ENCODE results near the gene ADD3.

ADD3 gene

GRCh38 chr10:109967739-109968088 lies 40.1 kb upstream of the ADD3 start:
- Histone ChIP-seq H3K4me1 (ENCODE audit: control insufficient read depth, insufficient read depth, low read length, unreplicated experiment) (peaks cover 36% of the 10 kb centered on the region), H3K27ac (ENCODE audit: low read depth, low read length) (peak overlapping the region; percentile 81), H3K27me3 (ENCODE audit: insufficient read depth, low read length) (no peaks in the 10 kb centered on the region), H2AFZ (ENCODE audit: low read length, unreplicated experiment) (peak overlapping the region; percentile 34), H3K79me2 (ENCODE audit: control insufficient read depth, insufficient read depth, low read length, unreplicated experiment) (no peaks in the 10 kb centered on the region), H3K4me3 (ENCODE audit: low read depth, low read length) (peak overlapping the region; percentile 59), H3K36me3 (ENCODE audit: insufficient read depth, low read length) (no peaks in the 10 kb centered on the region)

GRCh38 chr10:109968953-109969759 lies 38.6 kb upstream of the ADD3 start:
- Histone ChIP-seq H3K79me2 (ENCODE audit: control insufficient read depth, insufficient read depth, low read length, unreplicated experiment) (no peaks in the 10 kb centered on the region), H3K27ac (ENCODE audit: low read depth, low read length) (no peak overlapping the region), H2AFZ (ENCODE audit: low read length, unreplicated experiment) (no peak overlapping the region), H3K4me3 (ENCODE audit: low read depth, low read length) (no peak overlapping the region), H3K36me3 (ENCODE audit: insufficient read depth, low read length) (no peaks in the 10 kb centered on the region), H3K27me3 (ENCODE audit: insufficient read depth, low read length) (no peaks in the 10 kb centered on the region), H3K4me1 (ENCODE audit: control insufficient read depth, insufficient read depth, low read length, unreplicated experiment) (peaks cover 27% of the 10 kb centered on the region)

DNA sequence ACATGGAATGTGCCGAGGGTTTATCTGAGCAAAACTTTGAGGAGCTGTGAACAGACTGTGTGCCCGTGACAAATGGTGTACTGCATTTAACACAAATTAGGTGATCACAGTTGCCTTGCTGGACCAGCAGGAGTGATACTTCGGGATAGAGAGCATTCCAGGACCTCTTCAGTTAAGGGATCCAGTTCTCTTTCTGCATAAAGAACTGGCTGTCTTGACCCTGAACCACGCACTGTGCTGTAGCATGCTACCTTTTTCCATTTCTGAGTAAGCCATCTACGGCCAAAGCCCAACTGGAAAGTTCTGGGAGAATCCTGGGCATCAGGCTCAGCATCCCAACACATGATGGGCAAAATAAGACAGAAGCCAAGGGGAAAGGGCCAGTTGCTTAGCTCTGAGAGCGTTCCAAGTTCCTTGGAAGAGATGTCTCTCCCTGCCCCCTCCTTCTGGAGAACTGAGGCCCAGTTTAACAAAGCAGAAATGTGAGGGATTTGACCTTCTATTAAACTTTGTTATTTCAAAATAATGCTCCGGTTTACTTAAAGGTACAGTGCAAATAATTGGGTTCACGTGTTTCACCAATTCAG lies 37.9 kb upstream of the ADD3 start:
- Histone ChIP-seq H3K27me3 (ENCODE audit: insufficient read depth, low read length) (no peaks in the 10 kb centered on the region), H3K79me2 (ENCODE audit: control insufficient read depth, insufficient read depth, low read length, unreplicated experiment) (no peaks in the 10 kb centered on the region), H3K36me3 (ENCODE audit: insufficient read depth, low read length) (no peaks in the 10 kb centered on the region), H3K4me3 (ENCODE audit: low read depth, low read length) (no peak overlapping the region), H2AFZ (ENCODE audit: low read length, unreplicated experiment) (no peak overlapping the region), H3K4me1 (ENCODE audit: control insufficient read depth, insufficient read depth, low read length, unreplicated experiment) (peaks cover 28% of the 10 kb centered on the region), H3K27ac (ENCODE audit: low read depth, low read length) (no peak overlapping the region)

GRCh38 chr10:109971634-109972033 lies 36.1 kb upstream of the ADD3 start:
- H3K27ac ChIP-seq (ENCODE audit: low read depth, low read length) = no peak overlapping the region
- no peak overlapping the region for H2AFZ ChIP-seq (ENCODE audit: low read length, unreplicated experiment)
- no peaks in the 10 kb centered on the region for H3K79me2 ChIP-seq (ENCODE audit: control insufficient read depth, insufficient read depth, low read length, unreplicated experiment)
- H3K27me3 ChIP-seq (ENCODE audit: insufficient read depth, low read length) = no peaks in the 10 kb centered on the region
- H3K4me3 ChIP-seq (ENCODE audit: low read depth, low read length) = no peak overlapping the region
- H3K36me3 ChIP-seq (ENCODE audit: insufficient read depth, low read length) = no peaks in the 10 kb centered on the region
- H3K4me1 ChIP-seq (ENCODE audit: control insufficient read depth, insufficient read depth, low read length, unreplicated experiment) = peaks cover 34% of the 10 kb centered on the region

DNA sequence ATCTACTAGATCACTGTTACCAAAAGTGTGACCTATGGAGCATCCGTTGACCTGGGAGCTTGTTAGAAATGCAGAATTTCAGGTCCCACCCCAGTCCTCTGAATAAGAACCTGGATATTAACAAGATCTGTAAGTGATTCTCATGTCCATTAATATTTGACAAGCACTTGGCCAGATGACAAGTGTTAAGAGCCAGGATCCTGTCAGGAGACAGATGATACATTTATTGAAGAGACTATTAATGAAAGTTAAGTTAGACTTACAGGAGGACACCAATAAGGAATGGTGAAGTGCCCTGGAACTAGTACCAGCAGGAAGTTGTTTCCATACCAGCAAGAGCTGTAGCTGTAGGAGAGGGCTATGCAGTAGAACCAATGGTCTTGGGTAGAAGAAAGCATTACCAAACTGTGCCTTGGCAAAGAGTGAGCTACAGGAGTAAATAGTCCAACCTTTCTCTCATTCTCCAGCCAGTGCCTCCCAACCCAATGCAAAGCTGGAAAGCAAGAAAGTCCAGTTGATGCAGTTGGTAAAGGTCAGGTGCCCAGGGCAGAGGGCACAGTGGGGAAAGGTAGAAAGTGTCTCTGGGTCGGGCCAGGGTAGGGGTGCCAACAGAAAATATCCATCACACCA lies 35.3 kb upstream of the ADD3 start:
- Histone ChIP-seq H3K36me3 (ENCODE audit: insufficient read depth, low read length) (no peaks in the 10 kb centered on the region), H3K79me2 (ENCODE audit: control insufficient read depth, insufficient read depth, low read length, unreplicated experiment) (no peaks in the 10 kb centered on the region), H3K27ac (ENCODE audit: low read depth, low read length) (no peak overlapping the region), H3K4me3 (ENCODE audit: low read depth, low read length) (no peak overlapping the region), H2AFZ (ENCODE audit: low read length, unreplicated experiment) (no peak overlapping the region), H3K27me3 (ENCODE audit: insufficient read depth, low read length) (no peaks in the 10 kb centered on the region), H3K4me1 (ENCODE audit: control insufficient read depth, insufficient read depth, low read length, unreplicated experiment) (peaks cover 34% of the 10 kb centered on the region)

GRCh38 chr10:109973326-109973829 lies 34.4 kb upstream of the ADD3 start:
- no peaks in the 10 kb centered on the region for H3K36me3 ChIP-seq (ENCODE audit: insufficient read depth, low read length)
- H3K27me3 ChIP-seq (ENCODE audit: insufficient read depth, low read length) = no peaks in the 10 kb centered on the region
- H2AFZ ChIP-seq (ENCODE audit: low read length, unreplicated experiment) = no peak overlapping the region
- no peak overlapping the region for H3K4me3 ChIP-seq (ENCODE audit: low read depth, low read length)
- H3K27ac ChIP-seq (ENCODE audit: low read depth, low read length) = no peak overlapping the region
- H3K4me1 ChIP-seq (ENCODE audit: control insufficient read depth, insufficient read depth, low read length, unreplicated experiment) = peaks cover 36% of the 10 kb centered on the region
- no peaks in the 10 kb centered on the region for H3K79me2 ChIP-seq (ENCODE audit: control insufficient read depth, insufficient read depth, low read length, unreplicated experiment)

DNA sequence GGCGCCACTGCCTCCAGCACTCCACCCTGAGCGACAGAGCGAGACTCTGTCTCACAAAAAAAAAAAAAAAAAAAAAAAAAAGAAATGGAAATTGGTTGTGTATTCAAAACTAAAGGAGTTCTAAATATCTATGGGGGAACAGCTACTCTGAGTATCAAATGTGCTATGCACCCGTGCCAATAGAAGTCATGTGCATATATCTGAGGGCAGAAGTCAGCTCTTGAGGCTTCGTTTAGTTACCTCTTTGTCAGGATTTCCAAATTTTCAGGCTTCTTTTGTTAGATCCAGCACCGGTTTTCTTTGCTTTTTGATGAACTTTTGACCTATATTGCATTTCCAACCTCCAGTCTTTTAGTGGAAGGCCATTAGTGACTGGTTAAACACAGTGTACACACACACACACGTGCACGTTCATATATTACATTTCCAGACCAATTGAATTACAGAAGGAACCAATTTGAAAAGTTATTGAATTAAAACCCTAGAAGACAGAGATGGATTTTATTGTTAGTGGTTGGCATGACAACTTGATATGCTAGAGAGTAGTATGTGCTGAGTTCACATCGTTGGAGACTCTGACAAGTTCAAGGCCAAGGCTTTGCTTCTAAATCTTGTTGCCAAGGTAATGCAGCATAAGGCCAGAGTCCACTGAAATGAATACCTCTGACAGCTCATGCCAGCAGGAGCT lies 33.1 kb upstream of the ADD3 start:
- peaks cover 45% of the 10 kb centered on the region for H3K4me1 ChIP-seq (ENCODE audit: control insufficient read depth, insufficient read depth, low read length, unreplicated experiment)
- H3K79me2 ChIP-seq (ENCODE audit: control insufficient read depth, insufficient read depth, low read length, unreplicated experiment) = no peaks in the 10 kb centered on the region
- no peak overlapping the region for H3K27ac ChIP-seq (ENCODE audit: low read depth, low read length)
- no peak overlapping the region for H2AFZ ChIP-seq (ENCODE audit: low read length, unreplicated experiment)
- no peak overlapping the region for H3K4me3 ChIP-seq (ENCODE audit: low read depth, low read length)
- no peaks in the 10 kb centered on the region for H3K36me3 ChIP-seq (ENCODE audit: insufficient read depth, low read length)
- H3K27me3 ChIP-seq (ENCODE audit: insufficient read depth, low read length) = no peaks in the 10 kb centered on the region

DNA sequence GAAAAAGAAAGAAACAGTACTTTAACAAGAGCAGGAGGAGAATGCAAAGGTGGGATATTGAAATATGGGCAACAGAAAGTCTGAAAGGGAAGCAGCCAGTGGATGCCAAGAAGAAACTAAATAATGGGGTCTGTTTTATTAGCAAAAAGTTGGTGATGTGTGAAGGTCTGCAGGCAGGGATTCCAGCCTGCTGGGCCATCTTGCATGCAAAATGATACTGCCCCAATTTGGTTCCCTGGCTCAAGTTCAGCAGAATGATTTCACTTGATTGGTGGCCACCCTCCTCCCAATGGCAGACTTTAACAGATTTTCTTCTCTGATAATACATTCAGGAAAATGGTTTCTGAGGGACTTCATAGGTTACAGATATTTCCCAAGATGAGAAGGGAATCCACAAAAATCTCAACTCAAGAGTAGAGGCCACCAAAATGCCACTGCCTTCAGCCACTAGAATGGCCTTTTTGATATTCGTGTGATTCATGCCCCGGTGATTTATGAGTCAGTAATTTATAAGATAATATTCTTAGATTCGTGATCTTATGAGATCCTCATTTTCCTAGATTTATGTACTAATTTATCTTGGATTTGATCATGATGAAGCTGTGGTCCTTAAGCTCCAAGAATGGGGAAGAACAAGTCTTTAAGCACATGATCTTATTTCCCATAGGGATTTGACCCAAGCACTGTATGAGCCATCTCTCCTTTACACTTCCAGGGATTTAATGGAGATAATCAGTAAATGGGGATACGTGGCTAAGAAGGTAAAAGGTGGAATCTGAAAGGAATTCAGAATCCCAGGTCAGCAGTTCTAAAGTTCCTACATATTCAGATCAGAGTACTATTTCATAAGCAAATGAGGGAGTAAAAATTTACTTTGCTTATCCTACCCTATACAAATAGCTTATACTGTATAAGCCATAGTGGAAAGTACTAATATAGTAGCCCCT lies 32.3 kb upstream of the ADD3 start:
- Histone ChIP-seq H3K36me3 (ENCODE audit: insufficient read depth, low read length) (no peaks in the 10 kb centered on the region), H2AFZ (ENCODE audit: low read length, unreplicated experiment) (no peak overlapping the region), H3K79me2 (ENCODE audit: control insufficient read depth, insufficient read depth, low read length, unreplicated experiment) (no peaks in the 10 kb centered on the region), H3K4me3 (ENCODE audit: low read depth, low read length) (no peak overlapping the region), H3K27me3 (ENCODE audit: insufficient read depth, low read length) (no peaks in the 10 kb centered on the region), H3K4me1 (ENCODE audit: control insufficient read depth, insufficient read depth, low read length, unreplicated experiment) (peaks cover 49% of the 10 kb centered on the region), H3K27ac (ENCODE audit: low read depth, low read length) (no peak overlapping the region)

GRCh38 chr10:109976681-109977080 lies 31.1 kb upstream of the ADD3 start:
- Histone ChIP-seq H3K4me1 (ENCODE audit: control insufficient read depth, insufficient read depth, low read length, unreplicated experiment) (peaks cover 51% of the 10 kb centered on the region), H3K36me3 (ENCODE audit: insufficient read depth, low read length) (no peaks in the 10 kb centered on the region), H3K79me2 (ENCODE audit: control insufficient read depth, insufficient read depth, low read length, unreplicated experiment) (no peaks in the 10 kb centered on the region), H3K27me3 (ENCODE audit: insufficient read depth, low read length) (no peaks in the 10 kb centered on the region), H3K4me3 (ENCODE audit: low read depth, low read length) (no peak overlapping the region), H3K27ac (ENCODE audit: low read depth, low read length) (peak overlapping the region; percentile 75), H2AFZ (ENCODE audit: low read length, unreplicated experiment) (peak overlapping the region; percentile 89)

- no peaks in the 10 kb centered on the region for H3K79me2 ChIP-seq (ENCODE audit: control insufficient read depth, insufficient read depth, low read length, unreplicated experiment)
- H3K4me1 ChIP-seq (ENCODE audit: control insufficient read depth, insufficient read depth, low read length, unreplicated experiment) = peaks cover 58% of the 10 kb centered on the region
Measured at GRCh38 chr10:109977382-109977806, 30.4 kb upstream of the ADD3 start.

More at GRCh38 chr10:109977382-109977806, 30.4 kb upstream of the ADD3 start:
- Histone ChIP-seq H3K27ac (ENCODE audit: low read depth, low read length) (peak overlapping the region; percentile 75), H3K4me3 (ENCODE audit: low read depth, low read length) (peak overlapping the region; percentile 64), H2AFZ (ENCODE audit: low read length, unreplicated experiment) (peak overlapping the region; percentile 89), H3K36me3 (ENCODE audit: insufficient read depth, low read length) (no peaks in the 10 kb centered on the region), H3K27me3 (ENCODE audit: insufficient read depth, low read length) (no peaks in the 10 kb centered on the region)
